Hematopoietic multipotent progenitor cell (in vitro differentiated cells): ENCODE results near the gene ALG3. TPM values are rescaled to one million over a fixed set of nuclear protein-coding genes. Genes with fewer than 3 reads are reported as not detected.

ENCODE experiments used
- DNase-seq, 3 donors: peaks; one replicate each; pipeline ENCODE4 v3.0.0-alpha.2; 2011 to 2015; ENCODE audit warnings: low read depth in 2 of 3, low spot score in 2 of 3
- total RNA-seq: library from RNA; depleted of rRNA; stranded (reverse); fragments of >200 nt; gene quantifications from one replicate; pipeline ENCODE4 v1.2.3, GENCODE V29; 2012

ALG3 gene
- total RNA-seq, 1 donor, result 54.7 TPM

GRCh38 chr3:184236636-184237035 is 12.1 kb downstream of the ALG3 start:
- peak in 1 of 3 donors; percentile 40 for DNase-seq

GRCh38 chr3:184236033-184236410 is 12.7 kb downstream of the ALG3 start:
- no peak for DNase-seq

- no peak for DNase-seq
These were observed 13.3 kb downstream of the ALG3 start for GRCh38 chr3:184235381-184236032.

GRCh38 chr3:184234671-184235380 is 13.9 kb downstream of the ALG3 start:
- no peak for DNase-seq

GRCh38 chr3:184234224-184234623 is 14.5 kb downstream of the ALG3 start:
- peak in 2 of 3 donors; percentile 42 to 51 for DNase-seq

- DNase-seq, result no peak
These were observed 15.5 kb downstream of the ALG3 start for GRCh38 chr3:184233127-184233843.

GRCh38 chr3:184231671-184232070 is 17.1 kb downstream of the ALG3 start:
- DNase-seq, result no peak

GRCh38 chr3:184230603-184231528 is 17.9 kb downstream of the ALG3 start:
- no peak for DNase-seq

GRCh38 chr3:184230081-184230602 is 18.6 kb downstream of the ALG3 start:
- DNase-seq, result peak in 2 of 3 donors; percentile 36 to 44

- peak in 2 of 3 donors; percentile 71 to 76 for DNase-seq
These were observed 19.2 kb downstream of the ALG3 start, which contains the start of gene VWA5B2 for GRCh38 chr3:184229394-184230080. Gene VWA5B2, plus strand, starts transcription at chr3:184229585. Its CDS starts 944 bp downstream, at chr3:184230529.

GRCh38 chr3:184228376-184229137 is 20.2 kb downstream of the ALG3 start:
- DNase-seq, result no peak

GRCh38 chr3:184227481-184227935 is 21.3 kb downstream of the ALG3 start:
- DNase-seq, result peak in 2 of 3 donors; percentile 37 to 62

GRCh38 chr3:184223946-184224345 is 24.8 kb downstream of the ALG3 start:
- no peak for DNase-seq

GRCh38 chr3:184222521-184222920 is 26.2 kb downstream of the ALG3 start:
- DNase-seq, result no peak

GRCh38 chr3:184218814-184219213 is 29.9 kb downstream of the ALG3 start:
- DNase-seq, result no peak

GRCh38 chr3:184211718-184212117 is 37.0 kb downstream of the ALG3 start:
- no peak for DNase-seq

- DNase-seq, result no peak
These were observed 37.5 kb downstream of the ALG3 start for GRCh38 chr3:184211297-184211696.

- no peak for DNase-seq
These were observed 39.4 kb downstream of the ALG3 start for GRCh38 chr3:184209146-184209923.
